ENCODE data around the gene ARHGDIG.
"Not testable (repeated sequence)": the region's sequence is repeated elsewhere in the genome, so short reads cannot be mapped to it uniquely, and the experiment has no call there.

The ARHGDIG gene

GRCh38 chr16:322476-323143 is 42.2 kb downstream of the ARHGDIG start:
- in situ Hi-C loops (cut with MboI; ENCODE audit: low sequenced_read_pairs), result no loop called here

GRCh38 chr16:324201-324450 is 43.7 kb downstream of the ARHGDIG start:
- in situ Hi-C loops (cut with MboI; ENCODE audit: low sequenced_read_pairs), result no loop called here

GRCh38 chr16:324451-325334 is 44.3 kb downstream of the ARHGDIG start:
- in situ Hi-C loops (cut with MboI; ENCODE audit: low sequenced_read_pairs), result no loop called here

GRCh38 chr16:325375-326145 is 45.2 kb downstream of the ARHGDIG start:
- in situ Hi-C loops (cut with MboI; ENCODE audit: low sequenced_read_pairs), result no loop called here

- in situ Hi-C loops (cut with MboI; ENCODE audit: low sequenced_read_pairs), result no loop called here
These were observed 50.4 kb downstream of the ARHGDIG start for GRCh38 chr16:330741-331140.

GRCh38 chr16:331181-331814 is 50.9 kb downstream of the ARHGDIG start:
- in situ Hi-C loops (cut with MboI; ENCODE audit: low sequenced_read_pairs), result not testable (repeated sequence)

Data from HL-60/S4 treated with retinoic acid at 250 ng/mL for 4 days and 3 days (cell line).